Karpas-422 (cell line): ENCODE data around the gene ASB9. TPM values are rescaled to one million over a fixed set of nuclear protein-coding genes. Genes with fewer than 3 reads are reported as not detected.
"Not testable (repeated sequence)": the region's sequence is repeated elsewhere in the genome, so short reads cannot be mapped to it uniquely, and the experiment has no call there.

Source experiments
- DNase-seq: peaks from one replicate; pipeline ENCODE4 v3.0.0-alpha.2; 2015
- H2AFZ ChIP-seq: fragments of 200-600 bp; sonication (generic); 2 replicates; pipeline ENCODE4 v1.6.1; 2014; ENCODE audit warnings: antibody characterized with exemption, low read length, mixed read lengths
- H3K27ac ChIP-seq: fragments of 200-600 bp; sonication (generic); 2 replicates; pipeline ENCODE4 v1.5.1; 2014; ENCODE audit warnings: mild to moderate bottlenecking, low read length, moderate library complexity
- H3K27me3 ChIP-seq: fragments of 200-600 bp; sonication (generic); 2 replicates; pipeline ENCODE4 v1.6.1; 2014; ENCODE audit warnings: low read length, mixed read lengths
- H3K36me3 ChIP-seq: fragments of 200-600 bp; sonication (generic); 2 replicates; pipeline ENCODE4 v1.6.1; 2014; ENCODE audit warnings: low read length, mixed read lengths; ENCODE audit not compliant: insufficient read depth
- H3K4me1 ChIP-seq: fragments of 200-600 bp; sonication (generic); 2 replicates; pipeline ENCODE4 v1.6.1; 2014; ENCODE audit warnings: mild to moderate bottlenecking, low read length, mixed read lengths
- H3K4me2 ChIP-seq: fragments of 200-600 bp; sonication (generic); 2 replicates; pipeline ENCODE4 v1.6.1; 2014; ENCODE audit warnings: low read length, low read depth, mild to moderate bottlenecking; ENCODE audit not compliant: poor library complexity, severe bottlenecking
- H3K4me3 ChIP-seq: fragments of 200-600 bp; sonication (generic); 2 replicates; pipeline ENCODE4 v1.5.1; 2014; ENCODE audit warnings: mild to moderate bottlenecking, antibody characterized with exemption, low read length, mixed read lengths
- H3K79me2 ChIP-seq: fragments of 200-600 bp; sonication (generic); 2 replicates; pipeline ENCODE4 v1.6.1; 2014; ENCODE audit warnings: mild to moderate bottlenecking, low read length, mixed read lengths
- H3K9ac ChIP-seq: fragments of 200-600 bp; sonication (generic); 2 replicates; pipeline ENCODE4 v1.6.0; 2014; ENCODE audit warnings: low read length
- H3K9me2 ChIP-seq: fragments of 200-600 bp; sonication (generic), shearing (Covaris generic); replicated peaks from 2 replicates; pipeline ENCODE4 v1.6.0; 2014; ENCODE audit warnings: mild to moderate bottlenecking, low read length, moderate library complexity; ENCODE audit not compliant: insufficient read depth
- H3K9me3 ChIP-seq: fragments of 300-700, 200-600 bp; sonication (generic); 2 replicates; pipeline ENCODE4 v1.6.1; 2014; ENCODE audit warnings: low read length, mixed read lengths
- H4K20me1 ChIP-seq: fragments of 200-600 bp; sonication (generic); 2 replicates; pipeline ENCODE4 v1.6.1; 2014; ENCODE audit warnings: mild to moderate bottlenecking, antibody characterized with exemption, low read length, low read depth; ENCODE audit not compliant: insufficient read depth
- total RNA-seq: library from RNA; depleted of rRNA; stranded (reverse); fragments of >200 nt; shearing (Covaris generic); gene quantifications from 2 replicates; pipeline ENCODE4 v1.2.3, GENCODE V29; 2014; ENCODE audit warnings: low replicate concordance

The ASB9 gene
- total RNA-seq, 1 experiment from 2014 or later, result not detected

DNA sequence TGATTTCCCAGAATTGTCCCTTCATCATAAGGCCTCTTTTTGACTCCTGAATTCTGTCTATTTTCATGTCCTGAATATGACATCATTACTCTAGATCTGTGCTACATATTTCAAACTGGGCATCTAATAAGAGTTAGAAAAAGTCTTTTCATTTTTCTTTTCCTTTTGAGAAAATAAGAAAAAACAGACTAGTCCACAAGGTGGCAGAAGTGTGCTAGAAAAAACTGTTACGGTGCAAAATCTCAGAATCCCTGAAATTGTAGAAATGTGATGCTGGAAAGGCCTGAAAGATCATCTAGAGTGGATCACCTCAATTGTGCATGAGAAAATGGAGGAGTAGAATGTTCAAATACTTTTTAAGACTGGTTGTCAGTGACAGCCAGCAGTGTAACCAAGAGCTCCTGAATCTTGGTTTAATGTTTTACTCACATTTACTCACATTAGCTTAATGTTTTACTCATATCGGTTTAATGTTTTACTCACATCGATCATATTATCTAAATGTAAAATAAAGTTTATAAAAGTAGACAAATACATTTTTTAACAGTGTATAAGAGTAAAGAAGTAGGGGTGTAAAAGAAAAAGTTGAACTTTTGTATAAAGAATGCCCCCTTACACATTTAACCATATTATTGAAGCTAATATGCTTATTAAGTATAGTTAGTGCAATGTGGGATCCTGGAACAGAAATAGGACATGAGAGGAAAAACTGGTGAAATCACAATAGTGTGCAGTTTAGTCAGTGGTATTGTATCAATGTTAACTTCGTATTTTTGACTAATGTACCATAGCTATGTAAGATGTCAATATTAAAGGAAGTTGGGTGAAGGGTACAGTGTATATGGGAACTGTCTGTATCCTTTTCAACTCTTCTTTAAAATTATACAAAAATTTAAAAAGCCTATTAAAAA is 30.3 kb upstream of the ASB9 start:
- Histone ChIP-seq H3K27ac (no peak overlapping the region), H2AFZ (no peak overlapping the region), H3K36me3 (no peaks in the 10 kb centered on the region), H3K4me2 (no peak overlapping the region), H3K4me3 (no peak overlapping the region), H3K27me3 (no peaks in the 10 kb centered on the region), H3K4me1 (no peaks in the 10 kb centered on the region), H3K9ac (no peak overlapping the region), H3K9me2 (no peaks in the 10 kb centered on the region), H4K20me1 (no peaks in the 10 kb centered on the region), H3K79me2 (no peaks in the 10 kb centered on the region), H3K9me3 (no peaks in the 10 kb centered on the region)
- peak; percentile 69 for DNase-seq

DNA sequence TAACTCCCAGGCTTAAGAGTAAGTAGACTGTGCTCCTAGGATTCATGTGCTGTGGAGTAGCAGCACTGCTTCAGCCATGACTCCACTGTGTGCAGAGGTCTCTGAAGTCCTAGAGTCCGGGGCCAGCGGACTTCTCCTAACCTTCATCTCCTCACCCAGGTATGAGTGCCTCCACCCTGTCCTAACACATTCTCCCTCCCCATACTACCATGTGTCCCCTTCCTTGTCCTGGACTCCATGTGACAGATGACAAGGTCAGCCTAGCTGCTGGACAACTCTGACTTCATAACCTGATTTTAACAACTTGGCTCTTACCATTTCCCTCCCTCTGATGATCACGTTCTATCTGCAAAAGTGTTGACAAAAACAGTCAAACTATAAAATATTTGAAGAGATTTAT is 28.9 kb upstream of the ASB9 start:
- H3K27me3 ChIP-seq, result no peaks in the 10 kb centered on the region
- no peaks in the 10 kb centered on the region for H4K20me1 ChIP-seq
- H3K27ac ChIP-seq, result no peak overlapping the region
- H3K4me1 ChIP-seq, result no peaks in the 10 kb centered on the region
- no peak overlapping the region for H3K4me3 ChIP-seq
- no peaks in the 10 kb centered on the region for H3K9me2 ChIP-seq
- H2AFZ ChIP-seq, result no peak overlapping the region
- H3K9ac ChIP-seq, result no peak overlapping the region
- H3K4me2 ChIP-seq, result no peak overlapping the region
- H3K79me2 ChIP-seq, result no peaks in the 10 kb centered on the region
- DNase-seq, result no peak
- H3K9me3 ChIP-seq, result no peaks in the 10 kb centered on the region
- H3K36me3 ChIP-seq, result no peaks in the 10 kb centered on the region

DNA sequence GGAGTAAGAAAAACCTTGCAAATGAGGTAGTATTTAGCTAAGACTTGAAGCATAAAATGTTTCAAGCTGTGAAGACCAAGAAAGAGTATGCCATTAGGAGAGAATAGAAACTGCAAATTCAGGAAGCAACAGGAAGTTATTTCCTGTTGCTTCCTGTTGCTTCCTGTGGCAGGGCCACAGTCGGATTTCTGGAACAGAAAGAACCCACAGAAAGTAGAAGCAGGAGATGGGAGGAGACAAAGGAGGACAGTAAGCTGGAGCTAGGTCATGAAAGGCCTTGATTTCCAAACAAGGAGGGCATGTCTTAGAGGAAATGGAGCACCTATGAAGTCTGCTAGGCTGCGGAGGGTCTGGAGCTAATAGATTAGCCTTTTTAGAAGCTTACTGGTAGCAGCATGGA is 28.3 kb upstream of the ASB9 start:
- Histone ChIP-seq H3K4me3 (no peak overlapping the region), H3K27ac (no peak overlapping the region), H3K36me3 (no peaks in the 10 kb centered on the region), H3K4me1 (peaks cover 3% of the 10 kb centered on the region; the same call in 1 of the 2 replicates), H4K20me1 (no peaks in the 10 kb centered on the region), H2AFZ (no peak overlapping the region), H3K27me3 (no peaks in the 10 kb centered on the region), H3K9ac (no peak overlapping the region), H3K9me3 (no peaks in the 10 kb centered on the region), H3K4me2 (no peak overlapping the region), H3K79me2 (no peaks in the 10 kb centered on the region), H3K9me2 (no peaks in the 10 kb centered on the region)
- no peak for DNase-seq

DNA sequence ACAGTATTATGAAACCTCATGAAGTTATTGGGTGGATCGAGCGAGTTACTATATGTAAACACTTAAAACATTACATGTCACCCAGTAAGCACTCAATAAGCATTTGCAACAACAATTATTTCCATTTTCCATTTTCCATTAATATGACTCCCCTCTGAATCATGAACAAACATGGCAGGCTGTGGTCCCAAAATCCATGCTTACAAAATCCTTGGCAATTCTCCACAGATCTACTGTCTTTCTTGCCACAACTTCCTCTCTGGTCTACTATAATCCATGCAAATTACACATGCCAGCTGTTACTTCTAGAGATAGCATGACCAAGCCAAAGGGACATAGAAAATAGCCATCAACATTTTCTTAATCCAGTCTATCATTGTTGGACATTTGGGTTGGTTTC is 23.6 kb upstream of the ASB9 start:
- Histone ChIP-seq H3K27me3 (no peaks in the 10 kb centered on the region), H4K20me1 (no peaks in the 10 kb centered on the region), H3K4me1 (peaks cover 3% of the 10 kb centered on the region; the same call in 1 of the 2 replicates), H3K4me3 (no peak overlapping the region), H2AFZ (no peak overlapping the region), H3K4me2 (no peak overlapping the region), H3K9me3 (no peaks in the 10 kb centered on the region), H3K79me2 (no peaks in the 10 kb centered on the region), H3K9me2 (no peaks in the 10 kb centered on the region), H3K36me3 (no peaks in the 10 kb centered on the region), H3K27ac (no peak overlapping the region), H3K9ac (no peak overlapping the region)
- DNase-seq, result no peak

DNA sequence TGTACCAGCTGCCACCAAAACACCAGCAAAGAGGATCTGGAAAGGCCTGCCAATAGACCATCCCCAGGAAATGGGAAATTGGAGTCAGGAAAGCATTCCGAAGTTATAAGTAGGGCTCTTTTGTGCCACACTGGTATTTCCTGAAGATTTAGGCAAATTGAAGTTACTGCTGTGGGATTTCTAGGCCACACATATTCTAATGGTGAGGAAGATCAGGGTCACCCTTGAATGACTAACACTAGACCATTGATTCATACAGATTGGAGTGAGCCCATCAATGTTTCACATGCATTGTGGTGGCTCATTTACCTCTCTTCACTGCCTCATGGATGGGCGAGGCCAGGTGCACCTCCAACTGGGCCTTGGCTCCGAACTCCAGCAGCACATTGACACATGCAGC is 23.0 kb upstream of the ASB9 start:
- Histone ChIP-seq H4K20me1 (no peaks in the 10 kb centered on the region), H3K79me2 (no peaks in the 10 kb centered on the region), H2AFZ (no peak overlapping the region), H3K36me3 (no peaks in the 10 kb centered on the region), H3K4me2 (no peak overlapping the region), H3K4me3 (no peak overlapping the region), H3K27ac (no peak overlapping the region), H3K27me3 (no peaks in the 10 kb centered on the region), H3K4me1 (peaks cover 3% of the 10 kb centered on the region; the same call in 1 of the 2 replicates), H3K9me2 (no peaks in the 10 kb centered on the region), H3K9me3 (no peaks in the 10 kb centered on the region), H3K9ac (no peak overlapping the region)
- DNase-seq, result no peak

DNA sequence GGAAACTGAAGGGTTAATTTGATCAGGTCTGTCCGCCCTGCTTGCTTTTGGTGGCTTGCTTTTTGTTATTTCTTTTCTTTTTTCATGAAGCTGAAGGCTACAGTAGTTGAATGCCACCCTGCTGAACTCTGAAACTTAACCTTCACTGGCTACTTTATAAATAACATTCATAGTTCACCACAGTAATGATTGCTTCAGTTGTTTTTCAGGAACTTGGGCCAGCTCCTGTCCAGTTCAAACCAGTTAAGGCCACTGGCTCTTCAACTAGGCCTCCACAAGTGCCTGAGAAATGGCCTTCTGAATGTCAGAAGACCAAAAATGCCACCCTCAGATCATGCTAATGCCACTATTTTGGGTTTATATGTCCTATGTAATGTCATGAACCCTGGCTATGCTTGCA is 7.7 kb upstream of the ASB9 start:
- Histone ChIP-seq H3K9me2 (no peaks in the 10 kb centered on the region), H3K27me3 (no peaks in the 10 kb centered on the region), H3K27ac (no peak overlapping the region), H3K79me2 (no peaks in the 10 kb centered on the region), H2AFZ (no peak overlapping the region), H3K4me1 (no peaks in the 10 kb centered on the region), H3K9me3 (no peaks in the 10 kb centered on the region), H3K36me3 (no peaks in the 10 kb centered on the region), H3K4me2 (no peak overlapping the region), H3K9ac (no peak overlapping the region), H4K20me1 (no peaks in the 10 kb centered on the region), H3K4me3 (no peak overlapping the region)
- no peak for DNase-seq

DNA sequence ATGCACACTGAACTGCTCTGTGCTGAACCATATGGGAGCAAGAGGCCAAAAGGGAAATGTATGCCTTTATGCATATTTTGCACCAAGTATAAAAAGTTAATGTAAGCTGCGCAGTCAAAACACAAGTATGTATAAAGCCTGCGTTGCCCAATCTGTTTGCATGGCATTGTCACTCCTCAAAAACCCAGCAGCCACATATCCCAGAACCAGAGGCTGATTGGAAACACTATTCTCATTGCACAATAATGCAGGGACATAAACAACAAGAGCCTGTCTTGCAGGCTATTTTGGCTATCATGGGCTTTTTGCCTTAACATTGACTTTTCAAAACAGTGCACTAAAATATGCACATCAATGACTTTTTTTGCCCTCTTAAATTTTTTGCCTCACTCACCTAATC is 5.1 kb upstream of the ASB9 start:
- H3K4me1 ChIP-seq, result no peaks in the 10 kb centered on the region
- no peaks in the 10 kb centered on the region for H3K36me3 ChIP-seq
- H3K4me2 ChIP-seq, result no peak overlapping the region
- H3K9me2 ChIP-seq, result no peaks in the 10 kb centered on the region
- no peaks in the 10 kb centered on the region for H3K9me3 ChIP-seq
- no peak overlapping the region for H2AFZ ChIP-seq
- H3K27me3 ChIP-seq, result no peaks in the 10 kb centered on the region
- H3K79me2 ChIP-seq, result no peaks in the 10 kb centered on the region
- no peaks in the 10 kb centered on the region for H4K20me1 ChIP-seq
- no peak overlapping the region for H3K27ac ChIP-seq
- no peak for DNase-seq
- no peak overlapping the region for H3K9ac ChIP-seq
- no peak overlapping the region for H3K4me3 ChIP-seq

DNA sequence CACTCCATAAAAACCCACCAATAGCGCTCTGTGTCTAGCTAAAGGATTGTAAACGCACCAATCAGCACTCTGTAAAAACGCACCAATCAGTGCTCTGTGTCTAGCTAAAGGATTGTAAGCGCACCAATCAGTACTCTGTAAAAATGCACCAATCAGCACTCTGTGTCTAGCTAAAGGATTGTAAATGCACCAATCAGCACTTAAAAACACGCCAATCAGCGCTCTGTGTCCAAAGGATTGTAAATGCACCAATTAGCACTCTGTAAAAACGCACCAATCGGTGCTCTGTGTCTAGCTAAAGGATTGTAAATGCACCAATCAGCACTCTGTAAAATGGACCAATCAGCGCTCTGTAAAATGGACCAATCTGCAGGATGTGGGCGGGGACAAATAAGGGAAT is 3.4 kb upstream of the ASB9 start:
- not testable (repeated sequence) for H3K9me2 ChIP-seq, H3K36me3 ChIP-seq, H3K4me2 ChIP-seq, H2AFZ ChIP-seq, H3K4me1 ChIP-seq, H3K27ac ChIP-seq, H3K4me3 ChIP-seq, H3K9ac ChIP-seq, DNase-seq, H3K9me3 ChIP-seq, H3K27me3 ChIP-seq, H3K79me2 ChIP-seq, H4K20me1 ChIP-seq
